Left lobe of liver (tissue), 2 donors: ENCODE data around the gene LRRC36. TPM values are rescaled to one million over a fixed set of nuclear protein-coding genes. Genes with fewer than 3 reads are reported as not detected.
"Not testable (repeated sequence)": the region's sequence is repeated elsewhere in the genome, so short reads cannot be mapped to it uniquely, and the experiment has no call there.

Experiments
- ATAC-seq: fragments of 200-7000 bp; cut with Tn5 transposase; one replicate; pipeline ENCODE4 v1.9.1; 2020; ENCODE audit warnings: mild to moderate bottlenecking, moderate library complexity
- DNase-seq: peaks from one replicate; pipeline ENCODE4 v3.0.0-alpha.2; 2020; ENCODE audit warnings: low spot score
- total RNA-seq: library from RNA; stranded (reverse); gene quantifications from one replicate; pipeline ENCODE4 v1.2.1, GENCODE V29; 2021
- donor health status: DM: no; HTN: no; CAD: no; lungs with moderate emphysema.
- donor health status: DM: no; HTN: yes; CAD: no.

LRRC36 gene
- total RNA-seq, 1 donor from 2014 or later: 0.25 TPM

DNA sequence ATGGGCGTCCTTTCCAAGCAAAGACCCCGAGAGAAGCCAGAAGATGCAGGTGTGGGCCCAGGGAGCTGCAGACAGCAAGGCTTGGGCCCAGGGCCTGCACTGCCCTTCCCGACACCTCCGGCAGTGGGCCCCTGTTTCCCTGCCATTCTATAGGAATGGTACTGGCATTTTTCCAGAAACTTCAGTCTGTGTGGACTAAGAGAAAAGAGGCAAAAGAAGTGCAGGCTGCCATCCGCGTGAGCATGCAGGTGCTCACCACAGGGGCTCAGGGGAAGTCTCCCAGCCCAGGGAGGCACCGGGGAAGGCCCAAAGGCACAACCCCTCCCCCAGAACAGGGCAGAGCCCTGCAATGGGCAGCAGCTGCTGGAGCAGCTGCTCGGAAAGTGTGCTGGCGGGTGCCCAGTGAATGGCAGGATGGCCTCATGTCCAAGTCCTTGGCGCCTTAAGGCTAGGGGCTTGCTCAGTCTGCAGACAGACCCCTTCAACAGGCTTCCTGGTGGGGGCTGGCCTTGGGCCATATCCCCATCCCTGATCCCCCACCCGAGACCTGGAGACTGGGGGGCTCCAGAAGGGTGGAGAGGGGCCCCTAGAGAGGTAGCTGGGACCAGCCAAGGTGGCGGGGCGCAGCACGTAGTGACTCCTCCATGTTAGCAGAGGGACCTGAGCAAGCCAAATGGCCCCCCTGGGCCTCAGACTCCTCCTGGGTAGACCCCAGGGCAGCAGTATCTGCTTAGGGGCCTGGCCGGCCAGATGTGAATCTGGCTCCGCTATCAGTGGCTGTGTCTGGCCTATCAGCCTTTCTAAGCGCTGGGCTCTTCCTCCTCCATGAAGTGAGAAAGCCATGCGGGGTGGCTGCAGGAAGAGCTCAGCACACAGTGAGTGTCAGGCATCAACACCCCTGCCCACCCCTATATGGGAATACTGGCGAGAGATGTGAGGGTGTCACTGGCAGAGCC lies 73.4 kb downstream of the LRRC36 start:
- ATAC-seq (no peak), DNase-seq (no peak)

DNA sequence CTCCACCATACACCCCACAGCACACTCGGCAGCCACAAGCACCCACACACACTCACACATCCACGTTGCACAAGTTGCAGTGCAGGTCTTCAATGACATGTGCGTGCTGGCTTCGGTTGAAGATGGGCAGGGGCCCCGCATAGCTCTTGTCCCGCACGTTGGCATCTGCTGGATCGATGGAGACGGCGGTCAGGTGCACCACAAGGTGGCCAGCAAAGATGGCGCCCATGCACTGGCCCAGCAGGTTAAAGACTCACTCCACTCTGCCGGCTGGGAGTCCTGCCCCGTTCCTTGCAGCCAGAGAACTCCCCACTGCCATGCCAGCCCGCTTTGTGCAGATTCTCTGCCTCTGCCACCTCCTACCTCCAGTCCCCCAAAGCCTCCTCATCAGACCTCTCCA lies 74.3 kb downstream of the LRRC36 start:
- ATAC-seq (no peak), DNase-seq (no peak)

DNA sequence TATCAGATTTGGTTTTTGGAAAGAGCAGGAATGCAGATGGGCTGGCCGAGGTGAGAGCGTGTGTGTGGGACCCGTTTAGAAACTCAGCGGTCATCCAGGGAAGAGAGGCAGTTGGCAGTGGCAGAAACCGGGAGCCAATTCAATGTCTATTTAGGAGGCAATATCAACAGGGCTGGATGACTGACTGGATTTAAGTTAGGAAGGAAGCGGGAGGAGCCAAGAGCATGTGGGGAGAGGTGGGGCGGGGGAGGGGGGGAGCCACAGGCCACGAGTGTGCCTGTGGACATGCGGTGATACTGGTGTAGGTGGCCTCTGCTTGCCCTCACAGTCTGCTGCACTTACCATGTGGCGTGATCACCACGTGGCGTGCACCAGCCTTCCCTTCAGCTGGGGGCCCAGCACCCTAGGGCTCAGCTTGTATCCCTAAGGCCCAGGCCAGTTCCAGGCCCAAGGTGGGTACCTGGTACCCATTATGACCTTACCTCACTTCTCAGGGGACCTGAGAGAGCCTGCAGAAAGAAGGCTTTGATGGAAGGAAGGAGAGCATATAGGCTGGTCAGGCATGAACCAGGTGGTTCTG lies 77.5 kb downstream of the LRRC36 start:
- DNase-seq (no peak), ATAC-seq (no peak)

DNA sequence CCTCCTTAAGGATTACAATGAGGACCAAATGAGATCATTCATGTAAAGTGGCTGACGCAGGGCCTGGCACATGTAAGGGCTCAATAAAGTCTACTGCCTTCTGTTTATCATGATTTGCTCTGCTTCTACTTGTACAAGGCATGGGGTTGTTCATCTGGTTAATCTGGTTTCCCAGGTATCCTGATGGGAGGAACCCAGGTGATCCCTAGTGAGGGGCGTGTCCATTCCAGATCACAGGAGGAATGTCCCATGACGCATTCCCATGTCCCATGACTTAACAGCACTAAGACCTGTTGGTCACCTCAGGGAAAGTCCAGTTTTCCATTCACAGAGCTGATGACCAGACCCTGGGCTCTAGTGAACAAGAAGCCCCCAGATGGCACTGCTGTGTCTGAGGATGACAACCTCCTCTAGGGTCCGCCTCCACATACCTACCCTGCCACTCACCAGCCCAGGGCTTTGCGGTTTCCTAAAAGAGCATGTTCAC lies 78.2 kb downstream of the LRRC36 start:
- ATAC-seq (peak; percentile 29), DNase-seq (no peak)

GRCh38 chr16:67405336-67405735 lies 78.7 kb downstream of the LRRC36 start:
- ATAC-seq (no peak), DNase-seq (no peak)

GRCh38 chr16:67406111-67406971 lies 79.7 kb downstream of the LRRC36 start:
- ATAC-seq (no peak), DNase-seq (no peak)

DNA sequence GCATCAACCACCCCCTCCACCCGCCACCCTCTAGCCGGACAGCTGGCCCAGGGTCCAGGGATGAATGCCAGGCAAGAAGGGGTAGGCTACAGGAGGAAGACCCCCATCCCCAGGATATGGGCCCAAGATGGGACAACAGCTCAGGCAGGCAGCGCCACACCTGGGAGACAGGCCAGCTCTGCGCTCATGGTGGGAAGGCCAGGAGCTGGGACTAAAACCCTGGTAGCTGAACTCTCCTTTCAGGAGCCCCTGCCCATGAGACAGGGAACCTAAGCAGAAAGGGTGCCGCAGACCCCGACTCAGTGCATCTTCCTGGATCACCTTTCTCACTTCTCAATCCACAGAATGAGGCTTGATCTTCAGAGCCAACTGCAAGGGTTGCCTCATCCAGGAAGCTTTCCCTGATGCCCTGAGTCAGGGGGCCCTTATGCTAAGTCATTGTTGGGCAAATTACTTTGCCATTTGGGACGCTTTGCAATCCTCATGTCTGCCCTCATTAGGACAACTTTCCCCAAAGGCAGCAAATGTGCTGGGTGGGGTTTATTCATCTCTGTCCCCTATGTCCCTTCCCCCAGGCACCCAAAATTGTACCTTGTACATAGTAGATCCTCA lies 80.7 kb downstream of the LRRC36 start:
- DNase-seq (no peak), ATAC-seq (no peak)

GRCh38 chr16:67407788-67408452 lies 81.3 kb downstream of the LRRC36 start:
- DNase-seq (no peak), ATAC-seq (no peak)

DNA sequence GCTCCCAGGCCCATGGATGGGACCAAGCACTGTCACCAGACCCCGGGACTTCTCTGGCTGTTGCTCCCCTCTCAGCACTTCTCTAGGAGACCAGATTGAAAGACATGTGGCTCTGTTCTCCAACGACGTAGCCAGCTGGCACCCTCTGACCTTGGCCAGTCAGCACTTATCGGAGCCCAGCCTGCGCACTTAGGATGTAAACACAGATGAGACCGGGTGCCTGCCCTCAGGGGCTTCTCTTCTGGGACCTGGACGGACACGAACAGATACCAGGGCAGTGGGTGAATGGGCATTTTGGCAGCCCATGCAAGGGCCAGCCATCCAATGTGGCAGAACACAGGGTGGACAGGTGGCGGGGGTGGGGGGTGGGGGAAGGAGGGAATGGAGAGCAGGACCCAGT lies 83.0 kb downstream of the LRRC36 start:
- ATAC-seq (no peak), DNase-seq (no peak)

DNA sequence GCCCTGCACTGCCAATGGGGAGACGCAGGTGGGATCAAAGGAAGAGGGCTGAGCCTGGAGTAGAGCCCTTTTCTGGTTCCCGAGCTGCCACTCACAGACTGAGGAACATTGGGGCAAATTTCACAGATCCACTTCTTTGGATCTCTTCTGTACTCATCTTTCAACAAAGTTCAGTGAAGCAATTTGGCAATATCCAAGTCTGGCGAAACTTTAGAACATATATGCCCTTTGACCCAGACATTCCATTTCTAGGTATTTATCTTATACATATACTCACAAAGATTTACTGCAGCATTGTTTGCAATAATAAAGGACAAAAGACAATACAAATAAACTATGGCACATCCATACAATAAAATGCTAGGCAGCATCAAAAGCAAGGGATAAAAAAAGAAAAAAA lies 84.7 kb downstream of the LRRC36 start:
- ATAC-seq (no peak), DNase-seq (no peak)

DNA sequence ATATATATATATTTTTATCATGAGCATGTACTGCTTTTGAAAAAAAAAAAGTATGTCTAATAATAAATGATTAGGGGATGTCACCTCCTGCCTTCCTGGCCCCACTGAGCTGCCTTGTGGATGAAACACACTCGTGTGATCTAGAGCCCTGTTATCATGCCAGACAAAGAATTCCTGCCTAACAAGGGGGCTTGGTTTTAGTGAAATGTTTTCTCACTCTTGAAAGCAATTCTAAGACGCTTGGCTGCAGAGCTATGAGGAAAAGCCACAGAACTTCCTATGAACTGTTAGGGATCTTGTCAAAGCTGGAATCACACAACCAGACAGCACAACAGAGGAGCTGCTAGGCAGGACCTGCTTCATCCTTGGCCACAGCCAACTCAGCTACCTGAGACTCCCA lies 85.7 kb downstream of the LRRC36 start:
- DNase-seq: no peak
- no peak for ATAC-seq

GRCh38 chr16:67413978-67414911 lies 87.6 kb downstream of the LRRC36 start:
- ATAC-seq (no peak), DNase-seq (no peak)

DNA sequence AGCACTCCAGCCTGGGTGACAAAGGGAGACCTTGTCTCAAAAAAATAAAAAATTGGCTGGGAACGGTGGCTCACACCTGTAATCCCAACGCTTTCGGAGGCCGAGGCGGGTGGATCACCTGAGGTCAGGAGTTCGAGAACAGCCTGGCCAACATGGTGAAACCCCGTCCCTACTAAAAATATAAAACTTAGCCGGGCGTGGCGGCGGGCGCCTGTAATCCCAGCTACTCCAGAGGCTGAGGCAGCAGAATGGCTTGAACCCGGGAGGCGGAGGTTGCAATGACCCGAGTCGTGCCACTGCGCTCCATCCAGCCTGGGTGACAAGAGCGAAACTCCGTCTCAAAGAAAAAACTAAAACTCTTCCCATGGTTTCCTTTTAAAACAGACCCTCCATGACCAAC lies 88.8 kb downstream of the LRRC36 start:
- not testable (repeated sequence) for ATAC-seq, DNase-seq

- ATAC-seq (peak; percentile 97), DNase-seq (peak; percentile 66)
These were observed 89.5 kb downstream of the LRRC36 start, which contains the start of gene ZDHHC1 for GRCh38 chr16:67415872-67416793. Gene ZDHHC1, minus strand, starts transcription at chr16:67416477. Its CDS starts 8,702 bp downstream, at chr16:67407775.

GRCh38 chr16:67417333-67418061 lies 90.9 kb downstream of the LRRC36 start:
- no peak for ATAC-seq
- DNase-seq: no peak

DNA sequence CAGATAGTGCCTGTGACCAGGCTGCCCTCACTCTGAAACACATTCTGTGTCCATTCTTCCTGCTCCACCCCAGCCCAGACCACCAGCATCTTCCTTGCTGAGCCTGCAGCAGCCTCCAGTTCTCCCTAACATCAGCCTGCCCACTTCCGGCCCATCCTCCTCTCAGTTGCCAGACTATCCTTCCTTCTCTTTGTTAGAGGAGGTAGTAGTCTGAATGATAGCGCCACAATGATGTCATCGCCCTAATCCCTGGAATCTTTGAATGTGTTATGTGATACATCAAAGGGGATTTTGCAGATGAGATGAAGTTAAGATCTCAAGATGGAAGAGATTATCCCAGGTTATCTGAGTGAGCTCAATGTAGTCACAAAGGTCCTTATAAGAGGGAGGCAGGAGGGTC lies 92.9 kb downstream of the LRRC36 start:
- DNase-seq (no peak), ATAC-seq (no peak)

DNA sequence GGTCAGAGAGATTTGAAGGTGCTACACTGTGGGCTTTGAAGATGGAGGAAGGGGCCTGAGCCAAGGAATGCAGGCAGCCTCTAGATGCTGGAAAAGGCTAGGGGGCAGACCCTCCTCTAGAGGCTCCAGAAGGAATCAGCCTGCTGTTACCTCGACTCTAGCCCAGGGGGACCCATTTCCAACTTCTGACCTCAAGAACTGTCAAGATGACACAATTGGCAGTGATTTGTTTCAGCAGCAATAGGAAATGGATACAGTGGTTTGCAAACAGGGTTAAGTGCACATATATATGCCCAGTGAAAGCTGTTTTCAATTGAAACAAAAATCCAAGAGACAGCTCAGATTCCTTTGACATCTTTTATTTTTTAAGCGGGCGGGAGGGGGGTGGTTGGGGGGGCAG lies 93.3 kb downstream of the LRRC36 start:
- ATAC-seq (no peak), DNase-seq (no peak)
